K562 (cell line): ENCODE measurements around the gene RPL29. TPM values are rescaled to one million over a fixed set of nuclear protein-coding genes. Genes with fewer than 3 reads are reported as not detected.

Source experiments
- ATAC-seq: fragments of 200-7000 bp; cut with Tn5 transposase; 3 replicates; pipeline ENCODE4 v1.9.1; 2020; ENCODE audit warnings: moderate library complexity
- BruUV-seq: library from RNA; stranded (reverse); fragments of 400-500 nt; replicated peaks from 2 replicates; lab custom pipeline; 2021; lab: Mats Ljungman, UMichigan
- CTCF ChIA-PET: fragments of 300-600 bp; formaldehyde crosslinking; extraction: SDS; loops from one replicate; lab custom pipeline; 2021; ENCODE audit warnings: low intra/inter-chr PET ratio; lab: Yijun Ruan, JAX
- POLR2A ChIA-PET: fragments of 300-600, 350-650 bp; sonication (Branson Sonifier 250); formaldehyde crosslinking; extraction: SDS; loops from one replicate; lab custom pipeline; 2021; ENCODE audit warnings: antibody characterized with exemption, inconsistent platforms; lab: Yijun Ruan, JAX
- DNase-seq, 4 experiments: peaks; one replicate each; pipeline versions ENCODE4 v3.0.0 to v3.0.0-alpha.2; 2011 to 2018; ENCODE audit warnings: low spot score in 3 of 4, mixed read lengths in 3 of 4; ENCODE audit errors: extremely low read depth in 1 of 4
- FAIRE-seq: peaks from 2 replicates; lab custom pipeline; 2011; peaks lifted over from hg19 to GRCh38; lab: Jason Lieb, UNC
- H2AFZ ChIP-seq: 2 replicates; pipeline ENCODE4 v1.6.0; 2011; ENCODE audit warnings: low read depth, low read length, control low read depth, inconsistent platforms
- H3K27ac ChIP-seq: fragments of 200-600 bp; 3 replicates; pipeline ENCODE4 v1.8.0; 2011; ENCODE audit warnings: low read depth, mild to moderate bottlenecking, control low read depth, inconsistent platforms, low read length, moderate library complexity, mixed read lengths; ENCODE audit errors: extremely low read depth
- H3K27me3 ChIP-seq, 2 experiments: fragments of 300-600 bp in 1 of 2; 2 replicates in 1 of 2; 3 replicates in 1 of 2; pipeline versions ENCODE4 v1.6.0 to v1.8.0; 2011; ENCODE audit warnings: inconsistent platforms in 2 of 2, low read length in 2 of 2, mild to moderate bottlenecking in 1 of 2, mixed read lengths in 1 of 2, moderate library complexity in 1 of 2; ENCODE audit not compliant: control insufficient read depth in 2 of 2, insufficient read depth in 2 of 2
- H3K36me3 ChIP-seq: fragments of 300-600 bp; 3 replicates; pipeline ENCODE4 v1.8.0; 2011; ENCODE audit warnings: mild to moderate bottlenecking, low read length, inconsistent platforms; ENCODE audit not compliant: control insufficient read depth, insufficient read depth
- H3K4me1 ChIP-seq, 2 experiments: fragments of 200-600 bp in 1 of 2; replicated peaks in 1 of 2; 2 replicates in 1 of 2; 3 replicates in 1 of 2; pipeline versions ENCODE4 v1.5.1 to v1.8.0; 2011; ENCODE audit warnings: inconsistent platforms in 2 of 2, low read length in 2 of 2, mild to moderate bottlenecking in 1 of 2, mixed read lengths in 1 of 2, moderate library complexity in 1 of 2; ENCODE audit not compliant: control insufficient read depth in 2 of 2, insufficient read depth in 2 of 2
- H3K4me2 ChIP-seq: 2 replicates; pipeline ENCODE4 v1.6.1; 2011; ENCODE audit warnings: low read length, control low read depth, inconsistent platforms, mixed read lengths; ENCODE audit not compliant: insufficient read depth
- H3K4me3 ChIP-seq: fragments of 200-600 bp; sonication (generic), shearing (Covaris generic); 2 replicates; pipeline ENCODE4 v1.5.1; 2016; ENCODE audit warnings: control low read depth, inconsistent platforms
- H3K79me2 ChIP-seq: fragments of 200-600 bp; 3 replicates; pipeline ENCODE4 v1.8.0; 2011; ENCODE audit warnings: low read length, inconsistent platforms; ENCODE audit not compliant: control insufficient read depth, insufficient read depth
- H3K9ac ChIP-seq, 2 experiments: 2 replicates each; pipeline versions ENCODE4 v1.6.0 to v1.6.1; 2011; ENCODE audit warnings: low read depth in 2 of 2, low read length in 2 of 2, control low read depth in 1 of 2, inconsistent platforms in 1 of 2, mild to moderate bottlenecking in 1 of 2, mixed read lengths in 1 of 2; ENCODE audit not compliant: insufficient read depth in 1 of 2
- H3K9me1 ChIP-seq: one replicate; pipeline ENCODE4 v1.6.0; 2011; ENCODE audit warnings: inconsistent platforms, mild to moderate bottlenecking, low read length, moderate library complexity; ENCODE audit not compliant: control insufficient read depth, insufficient read depth
- H3K9me3 ChIP-seq: replicated peaks from 2 replicates; pipeline ENCODE4 v1.5.1; 2011; ENCODE audit warnings: low read depth, low read length, inconsistent platforms; ENCODE audit not compliant: control insufficient read depth, insufficient read depth
- H4K20me1 ChIP-seq: replicated peaks from 2 replicates; pipeline ENCODE4 v1.6.1; 2011; ENCODE audit warnings: low read length, inconsistent platforms, mixed read lengths; ENCODE audit not compliant: control insufficient read depth, insufficient read depth
- CTBP1 ChIP-seq: fragments of 450-650 bp; IDR thresholded peaks from 2 replicates; pipeline ENCODE4 v1.6.1; 2016; ENCODE audit warnings: borderline replicate concordance
- FOXO4 ChIP-seq: fragments of 450-650 bp; formaldehyde crosslinking; IDR thresholded peaks from 2 replicates; pipeline ENCODE4 v1.4.0; 2020; ENCODE audit warnings: mild to moderate bottlenecking, moderate library complexity
- MEIS2 ChIP-seq: fragments of 450-650 bp; IDR thresholded peaks from 2 replicates; pipeline ENCODE4 v1.6.1; 2014; ENCODE audit warnings: mild to moderate bottlenecking; ENCODE audit not compliant: partially characterized antibody
- MYBL2 ChIP-seq, 2 experiments: fragments of 450-650 bp in 1 of 2; sonication (generic) in 1 of 2; formaldehyde crosslinking in 1 of 2; IDR thresholded peaks; 2 replicates each; pipeline versions ENCODE4 v1.6.1 to v1.8.1; 2017 to 2022; ENCODE audit warnings: borderline replicate concordance in 1 of 2, inconsistent platforms in 1 of 2, low read depth in 1 of 2, mild to moderate bottlenecking in 1 of 2, missing genetic modification reagents in 1 of 2, moderate library complexity in 1 of 2
- NR2C2 ChIP-seq, 2 experiments: fragments of 200-800 bp in 1 of 2; sonication (Bioruptor generic) in 1 of 2; sonication (generic) in 1 of 2; formaldehyde crosslinking in 1 of 2; IDR thresholded peaks; 2 replicates each; pipeline versions ENCODE4 v1.6.1 to v1.8.0; 2016 to 2022; ENCODE audit warnings: mild to moderate bottlenecking in 1 of 2, missing compliant biosample characterization in 1 of 2, missing genetic modification characterization in 1 of 2, missing genetic modification reagents in 1 of 2
- PYGO2 ChIP-seq: fragments of 450-650 bp; IDR thresholded peaks from 2 replicates; pipeline ENCODE4 v1.6.1; 2016; ENCODE audit warnings: mild to moderate bottlenecking, missing genetic modification characterization, moderate library complexity, missing compliant biosample characterization
- SMARCA4 ChIP-seq: fragments of 450-650 bp; IDR thresholded peaks from 2 replicates; pipeline ENCODE4 v1.6.1; 2016
- WGBS: fragments of 100-300 bp; shearing (Covaris generic); methylation state at CpG from one replicate; pipeline ENCODE4 v1.1.6; 2016; ENCODE audit warnings: low coverage, mixed read lengths; ENCODE audit not compliant: insufficient coverage; ENCODE audit errors: missing lambda C conversion rate; 5-methylcytosine and 5-hydroxymethylcytosine counted together
- in situ Hi-C: fragments of 300-500 bp; cut with MboI; formaldehyde crosslinking; loops from 4 replicates; pipeline ENCODE4 v1.15.0; 2018; ENCODE audit warnings: inconsistent platforms, mixed read lengths
- intact Hi-C: fragments of 100-400 bp; cut with micrococcal nuclease; formaldehyde crosslinking; loops from 2 replicates; pipeline ENCODE4 v1.14.2; 2022
- polyA plus RNA-seq, 8 experiments: library from polyadenylated mRNA; depleted of rRNA in 4 of 8; stranded (reverse) in 5 of 8; unstranded in 3 of 8; fragments of >200 nt; fragmentation: Nextera tagmentation in 2 of 8; fragmentation: Illumina TruSeq in 1 of 8; extraction: Ambion mirVana in 2 of 8; extraction: Trizol in 1 of 8; gene quantifications; 2 replicates each; pipeline versions ENCODE4 v1.2.1 to v1.2.3, GENCODE V29; 2011 to 2014; ENCODE audit warnings: inconsistent platforms in 1 of 8, missing spikeins in 1 of 8
- total RNA-seq, 7 experiments: library from RNA; depleted of rRNA in 6 of 7; stranded (reverse); fragments of >200 nt in 6 of 7; fragmentation: Illumina TruSeq in 2 of 7; extraction: Trizol in 2 of 7; gene quantifications; 2 replicates each; pipeline versions ENCODE4 v1.2.1 to v1.2.3, GENCODE V29; 2011 to 2021; ENCODE audit warnings: low replicate concordance in 1 of 7
- TF ChIP-seq, protein P1 (sequence below): fragments of 450-650 bp; formaldehyde crosslinking; IDR thresholded peaks from 2 replicates; pipeline ENCODE4 v1.4.0; 2020; ENCODE audit warnings: mild to moderate bottlenecking, moderate library complexity
- TF ChIP-seq, protein P2 (sequence below): fragments of 250-450 bp; sonication (Bioruptor Pico); IDR thresholded peaks from 2 replicates; pipeline ENCODE4 v1.4.0; 2020; ENCODE audit warnings: mild to moderate bottlenecking, moderate library complexity
- TF ChIP-seq, protein P3 (sequence below): fragments of 450-650 bp; IDR thresholded peaks from 2 replicates; pipeline ENCODE4 v1.6.1; 2016

The RPL29 gene
- total and polyA plus RNA-seq, 9 of the 15 experiments (the other 6 are each of a cell fraction or from before 2014, with no cell fraction given), result 568 to 1,475 (median 1,104) TPM

GRCh38 chr3:52006017-52006819 is 10.5 kb upstream of the RPL29 start:
- POLR2A ChIA-PET, result interaction anchor here (1.7 kb wide), 1 partner anchor 10 kb away, joined by 5 read pairs; the partner anchor contains the start of gene RPL29
- Histone ChIP-seq H3K27me3 (no peaks in the 10 kb centered on the region), H3K9me1 (no peaks in the 10 kb centered on the region), H3K4me2 (peak overlapping the region; percentile 32; the same call in 1 of the 2 replicates), H3K4me1 (peaks cover 17 to 35% of the 10 kb centered on the region in 2 experiments; a peak in 4 of 5 replicates), H3K79me2 (no peaks in the 10 kb centered on the region), H3K9me3 (no peaks in the 10 kb centered on the region), H4K20me1 (no peaks in the 10 kb centered on the region), H3K4me3 (no peak overlapping the region), H3K27ac (no peak overlapping the region), H3K9ac (peak overlapping the region in 1 of 2 experiments; percentile 69; a peak in 2 of 4 replicates), H2AFZ (peak overlapping the region; percentile 65; the same call in 1 of the 2 replicates), H3K36me3 (no peaks in the 10 kb centered on the region)
- no TSS peak for BruUV-seq
- intact Hi-C loops, result no loop called here
- in situ Hi-C loops, result loop anchor here (25.0 kb wide), 1 partner anchor 381 kb away; no protein-coding TSS in a partner anchor
- CTCF ChIA-PET, result no interaction called here
- 18% methylated on average over 7 of the region's 8 CpGs for WGBS
- ATAC-seq, result no peak
- peak in 1 of 4 experiments; percentile 32 for DNase-seq
- no peak for FAIRE-seq
- TF ChIP-seq CTBP1 (peak; percentile 27; the same call in 1 of the 2 replicates), PYGO2 (tag) (no peak), MYBL2 (IDR thresholded peaks at IDR 0.05; ENCODE audit: low read depth) (no peak), MYBL2 (CRISPR knock-in tag; IDR thresholded peaks at IDR 0.05; ENCODE audit: borderline replicate concordance) (no peak), FOXO4 (CRISPR knock-in tag) (no peak), NR2C2 (CRISPR knock-in tag; IDR thresholded peaks at IDR 0.05) (no peak), NR2C2 (tag; IDR thresholded peaks at IDR 0.05) (0 out of 2 replicates have a peak, but pooled peaks have one; percentile 24), SMARCA4 (no peak), MEIS2 (peak; percentile 12)
- TF ChIP-seq, protein P1, sequence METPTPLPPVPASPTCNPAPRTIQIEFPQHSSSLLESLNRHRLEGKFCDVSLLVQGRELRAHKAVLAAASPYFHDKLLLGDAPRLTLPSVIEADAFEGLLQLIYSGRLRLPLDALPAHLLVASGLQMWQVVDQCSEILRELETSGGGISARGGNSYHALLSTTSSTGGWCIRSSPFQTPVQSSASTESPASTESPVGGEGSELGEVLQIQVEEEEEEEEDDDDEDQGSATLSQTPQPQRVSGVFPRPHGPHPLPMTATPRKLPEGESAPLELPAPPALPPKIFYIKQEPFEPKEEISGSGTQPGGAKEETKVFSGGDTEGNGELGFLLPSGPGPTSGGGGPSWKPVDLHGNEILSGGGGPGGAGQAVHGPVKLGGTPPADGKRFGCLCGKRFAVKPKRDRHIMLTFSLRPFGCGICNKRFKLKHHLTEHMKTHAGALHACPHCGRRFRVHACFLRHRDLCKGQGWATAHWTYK, result 0 out of 2 replicates have a peak, but pooled peaks have one; percentile 26
- TF ChIP-seq, protein P2, sequence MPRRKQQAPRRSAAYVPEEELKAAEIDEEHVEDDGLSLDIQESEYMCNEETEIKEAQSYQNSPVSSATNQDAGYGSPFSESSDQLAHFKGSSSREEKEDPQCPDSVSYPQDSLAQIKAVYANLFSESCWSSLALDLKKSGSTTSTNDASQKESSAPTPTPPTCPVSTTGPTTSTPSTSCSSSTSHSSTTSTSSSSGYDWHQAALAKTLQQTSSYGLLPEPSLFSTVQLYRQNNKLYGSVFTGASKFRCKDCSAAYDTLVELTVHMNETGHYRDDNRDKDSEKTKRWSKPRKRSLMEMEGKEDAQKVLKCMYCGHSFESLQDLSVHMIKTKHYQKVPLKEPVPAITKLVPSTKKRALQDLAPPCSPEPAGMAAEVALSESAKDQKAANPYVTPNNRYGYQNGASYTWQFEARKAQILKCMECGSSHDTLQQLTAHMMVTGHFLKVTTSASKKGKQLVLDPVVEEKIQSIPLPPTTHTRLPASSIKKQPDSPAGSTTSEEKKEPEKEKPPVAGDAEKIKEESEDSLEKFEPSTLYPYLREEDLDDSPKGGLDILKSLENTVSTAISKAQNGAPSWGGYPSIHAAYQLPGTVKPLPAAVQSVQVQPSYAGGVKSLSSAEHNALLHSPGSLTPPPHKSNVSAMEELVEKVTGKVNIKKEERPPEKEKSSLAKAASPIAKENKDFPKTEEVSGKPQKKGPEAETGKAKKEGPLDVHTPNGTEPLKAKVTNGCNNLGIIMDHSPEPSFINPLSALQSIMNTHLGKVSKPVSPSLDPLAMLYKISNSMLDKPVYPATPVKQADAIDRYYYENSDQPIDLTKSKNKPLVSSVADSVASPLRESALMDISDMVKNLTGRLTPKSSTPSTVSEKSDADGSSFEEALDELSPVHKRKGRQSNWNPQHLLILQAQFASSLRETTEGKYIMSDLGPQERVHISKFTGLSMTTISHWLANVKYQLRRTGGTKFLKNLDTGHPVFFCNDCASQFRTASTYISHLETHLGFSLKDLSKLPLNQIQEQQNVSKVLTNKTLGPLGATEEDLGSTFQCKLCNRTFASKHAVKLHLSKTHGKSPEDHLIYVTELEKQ (CRISPR knock-in tag), result no peak
- TF ChIP-seq, protein P3, sequence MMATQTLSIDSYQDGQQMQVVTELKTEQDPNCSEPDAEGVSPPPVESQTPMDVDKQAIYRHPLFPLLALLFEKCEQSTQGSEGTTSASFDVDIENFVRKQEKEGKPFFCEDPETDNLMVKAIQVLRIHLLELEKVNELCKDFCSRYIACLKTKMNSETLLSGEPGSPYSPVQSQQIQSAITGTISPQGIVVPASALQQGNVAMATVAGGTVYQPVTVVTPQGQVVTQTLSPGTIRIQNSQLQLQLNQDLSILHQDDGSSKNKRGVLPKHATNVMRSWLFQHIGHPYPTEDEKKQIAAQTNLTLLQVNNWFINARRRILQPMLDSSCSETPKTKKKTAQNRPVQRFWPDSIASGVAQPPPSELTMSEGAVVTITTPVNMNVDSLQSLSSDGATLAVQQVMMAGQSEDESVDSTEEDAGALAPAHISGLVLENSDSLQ, result peak; percentile 83
